Uterus (tissue), 4 donors: ENCODE data around the gene PTPRM. TPM values are rescaled to one million over a fixed set of nuclear protein-coding genes. Genes with fewer than 3 reads are reported as not detected.

Source experiments
- DNase-seq, 2 donors: peaks; one replicate each; pipeline ENCODE4 v3.0.0-alpha.2; 2019 to 2020
- H3K27ac ChIP-seq, 2 donors: fragments of 200-600 bp; sonication (generic); 1 replicate in 1 of 2; 2 replicates in 1 of 2; pipeline ENCODE4 v1.5.1; 2016 to 2018
- H3K27me3 ChIP-seq, 2 donors: fragments of 200-600 bp; sonication (generic); one replicate each; pipeline ENCODE4 v1.5.1; 2018 to 2019; ENCODE audit warnings: control low read depth in 1 of 2
- H3K36me3 ChIP-seq, 2 donors: fragments of 200-600 bp; sonication (generic); one replicate each; pipeline ENCODE4 v1.5.1; 2019; ENCODE audit warnings: control low read depth in 1 of 2
- H3K4me1 ChIP-seq, 2 donors: fragments of 200-600 bp; sonication (generic); one replicate each; pipeline ENCODE4 v1.5.1; 2018 to 2019; ENCODE audit warnings: control low read depth in 1 of 2
- H3K4me3 ChIP-seq, 2 donors: fragments of 200-600 bp; sonication (generic); 1 replicate in 1 of 2; 2 replicates in 1 of 2; pipeline ENCODE4 v1.5.1; 2018 to 2019; ENCODE audit warnings: mild to moderate bottlenecking in 1 of 2
- H3K9me3 ChIP-seq, 2 donors: fragments of 200-600 bp; sonication (generic); one replicate each; pipeline ENCODE4 v1.5.1; 2019; ENCODE audit warnings: control low read depth in 1 of 2
- CTCF ChIP-seq, 4 experiments: fragments of 200-600 bp in 2 of 4; fragments of 450-650 bp in 2 of 4; sonication (generic) in 2 of 4; IDR thresholded peaks; one replicate each; pipeline ENCODE4 v1.5.1; 2016 to 2019; ENCODE audit warnings: antibody characterized with exemption in 4 of 4, mild to moderate bottlenecking in 2 of 4, moderate library complexity in 1 of 4
- POLR2A ChIP-seq, 2 donors: fragments of 450-650 bp; IDR thresholded peaks; one replicate each; pipeline ENCODE4 v1.6.1; 2016; ENCODE audit warnings: antibody characterized with exemption in 2 of 2, mild to moderate bottlenecking in 1 of 2, moderate library complexity in 1 of 2
- intact Hi-C: fragments of 100-400 bp; cut with DNase I; formaldehyde crosslinking; loops from one replicate; pipeline ENCODE4 v1.15.1; 2023; ENCODE audit warnings: low total_unique reads
- total RNA-seq, 4 donors: library from RNA; depleted of rRNA in 3 of 4; stranded (reverse); fragments of >200 nt in 3 of 4; gene quantifications; one replicate each; pipeline versions ENCODE4 v1.1.0 to v1.2.4, GENCODE V29; 2014 to 2023
- donor health status: DM: yes; HTN: yes; CAD: no.

The PTPRM gene
- total RNA-seq, 4 donors from 2014 or later = 62.0 to 127 (median 85.7) TPM

GRCh38 chr18:7577706-7578105 lies 10.6 kb downstream of the PTPRM start:
- H3K4me1 ChIP-seq = no peaks in the 10 kb centered on the region
- no peak overlapping the region for H3K27ac ChIP-seq
- H3K4me3 ChIP-seq = no peak overlapping the region

GRCh38 chr18:7579176-7579917 lies 12.2 kb downstream of the PTPRM start:
- TF ChIP-seq POLR2A (IDR thresholded peaks at IDR 0.05) (no peak), CTCF (IDR thresholded peaks at IDR 0.05) (no peak)
- H3K27me3 ChIP-seq = no peaks in the 10 kb centered on the region
- H3K27ac ChIP-seq = no peak overlapping the region
- intact Hi-C loops = no loop called here
- H3K9me3 ChIP-seq = no peaks in the 10 kb centered on the region
- H3K4me3 ChIP-seq = no peak overlapping the region
- no peaks in the 10 kb centered on the region for H3K36me3 ChIP-seq
- DNase-seq = no peak
- H3K4me1 ChIP-seq = no peaks in the 10 kb centered on the region

More at GRCh38 chr18:7577706-7578105, 10.6 kb downstream of the PTPRM start:
- DNase-seq = no peak
- no peak for TF ChIP-seq POLR2A (IDR thresholded peaks at IDR 0.05)
- TF ChIP-seq CTCF (IDR thresholded peaks at IDR 0.05) = no peak
- H3K27me3 ChIP-seq = no peaks in the 10 kb centered on the region
- H3K36me3 ChIP-seq = no peaks in the 10 kb centered on the region
- intact Hi-C loops = no loop called here
- no peaks in the 10 kb centered on the region for H3K9me3 ChIP-seq

- no peak for DNase-seq
- no peaks in the 10 kb centered on the region for H3K4me1 ChIP-seq
- H3K4me3 ChIP-seq = no peak overlapping the region
- no peaks in the 10 kb centered on the region for H3K27me3 ChIP-seq
- H3K36me3 ChIP-seq = no peaks in the 10 kb centered on the region
- H3K27ac ChIP-seq = no peak overlapping the region
- H3K9me3 ChIP-seq = no peaks in the 10 kb centered on the region
- intact Hi-C loops = no loop called here
- TF ChIP-seq POLR2A (IDR thresholded peaks at IDR 0.05) (no peak), CTCF (IDR thresholded peaks at IDR 0.05) (no peak)
These were observed 12.9 kb downstream of the PTPRM start for GRCh38 chr18:7579918-7580542.

GRCh38 chr18:7584646-7585275 lies 17.6 kb downstream of the PTPRM start:
- H3K36me3 ChIP-seq = no peaks in the 10 kb centered on the region
- no peak for DNase-seq
- no peaks in the 10 kb centered on the region for H3K4me1 ChIP-seq
- intact Hi-C loops = no loop called here
- H3K27ac ChIP-seq = no peak overlapping the region
- H3K27me3 ChIP-seq = no peaks in the 10 kb centered on the region
- no peak for TF ChIP-seq POLR2A (IDR thresholded peaks at IDR 0.05)
- TF ChIP-seq CTCF (IDR thresholded peaks at IDR 0.05) = no peak
- H3K4me3 ChIP-seq = no peak overlapping the region
- no peaks in the 10 kb centered on the region for H3K9me3 ChIP-seq

GRCh38 chr18:7585276-7585670 lies 18.2 kb downstream of the PTPRM start:
- intact Hi-C loops = no loop called here
- no peak for DNase-seq
- Histone ChIP-seq H3K4me3 (no peak overlapping the region), H3K9me3 (no peaks in the 10 kb centered on the region), H3K4me1 (no peaks in the 10 kb centered on the region), H3K27ac (no peak overlapping the region), H3K27me3 (no peaks in the 10 kb centered on the region), H3K36me3 (no peaks in the 10 kb centered on the region)
- TF ChIP-seq CTCF (IDR thresholded peaks at IDR 0.05) = no peak
- TF ChIP-seq POLR2A (IDR thresholded peaks at IDR 0.05) = no peak
